Upper lobe of left lung (tissue), 4 donors: Measurements from ENCODE around the gene PLXNA1.

ENCODE experiments used
- CTCF ChIP-seq, 6 experiments: fragments of 450-650 bp in 4 of 6; fragments of 200-600 bp in 2 of 6; sonication (generic) in 2 of 6; IDR thresholded peaks; one replicate each; pipeline ENCODE4 v1.5.1; 2016 to 2019; ENCODE audit warnings: antibody characterized with exemption in 6 of 6
- EP300 ChIP-seq, 4 donors: sonication (generic); formaldehyde crosslinking; IDR thresholded peaks; one replicate each; pipeline ENCODE4 v1.5.1; 2017; ENCODE audit warnings: antibody characterized with exemption in 4 of 4, control low read depth in 2 of 4
- POLR2A ChIP-seq, 4 donors: fragments of 450-650 bp; IDR thresholded peaks; one replicate each; pipeline ENCODE4 v1.5.1; 2016 to 2017; ENCODE audit warnings: antibody characterized with exemption in 4 of 4, mild to moderate bottlenecking in 2 of 4
- POLR2AphosphoS5 ChIP-seq, 2 donors: sonication (generic); formaldehyde crosslinking; IDR thresholded peaks; one replicate each; pipeline ENCODE4 v1.5.1; 2017; ENCODE audit warnings: antibody characterized with exemption in 2 of 2

DNA sequence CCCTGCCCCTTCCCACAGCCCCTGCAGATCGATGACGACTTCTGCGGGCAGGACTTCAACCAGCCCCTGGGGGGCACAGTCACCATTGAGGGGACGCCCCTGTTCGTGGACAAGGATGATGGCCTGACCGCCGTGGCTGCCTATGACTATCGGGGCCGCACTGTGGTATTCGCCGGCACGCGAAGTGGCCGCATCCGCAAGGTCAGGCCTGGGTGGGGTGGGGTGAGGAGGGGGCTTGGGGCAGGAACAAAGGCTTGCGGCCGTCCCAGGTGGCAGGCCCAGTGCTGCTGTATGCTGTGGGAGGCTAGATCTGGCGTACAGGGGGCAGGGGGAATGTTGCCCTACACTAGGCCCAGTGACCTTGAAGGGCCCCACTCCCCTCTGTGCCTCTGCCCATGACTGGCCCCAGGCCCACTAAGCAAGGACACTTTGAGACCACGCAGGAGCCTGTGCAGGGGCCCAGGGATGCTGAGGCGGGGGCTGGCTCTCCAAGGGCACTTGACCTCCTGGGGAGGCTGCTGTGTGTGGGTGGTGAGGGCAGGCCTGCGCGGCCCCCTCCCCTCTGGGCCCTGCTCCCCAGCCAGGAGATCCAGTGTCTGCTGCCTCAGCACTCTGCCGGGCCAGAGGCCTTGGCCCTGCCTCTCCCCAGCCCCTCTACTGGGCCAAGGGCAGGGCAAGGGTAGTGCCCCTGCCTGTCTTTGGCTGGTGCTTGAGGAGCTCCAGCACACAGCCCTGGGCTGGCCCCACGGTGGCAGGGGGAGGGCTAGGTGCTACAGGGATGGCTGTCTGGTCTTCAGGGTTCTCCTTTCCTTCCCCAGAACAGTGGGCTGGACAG is 8.7 kb downstream of the PLXNA1 start:
- no peak for TF ChIP-seq CTCF (IDR thresholded peaks at IDR 0.05)
- no peak for TF ChIP-seq EP300 (IDR thresholded peaks at IDR 0.05)
- TF ChIP-seq POLR2AphosphoS5 (IDR thresholded peaks at IDR 0.05), result no peak
- TF ChIP-seq POLR2A (IDR thresholded peaks at IDR 0.05), result no peak
